Retinal pigment epithelial cell (primary cell): ENCODE data around the gene CRY1.
"Not testable (repeated sequence)": the region's sequence is repeated elsewhere in the genome, so short reads cannot be mapped to it uniquely, and the experiment has no call there.

ENCODE experiments used
- DNase-seq: peaks from one replicate; pipeline ENCODE4 v3.0.0-alpha.2; 2010; ENCODE audit warnings: low read depth
- H3K4me3 ChIP-seq: 2 replicates; pipeline ENCODE4 v1.5.1; 2011; ENCODE audit warnings: mild to moderate bottlenecking, low read length, control low read depth, moderate library complexity
- TF ChIP-seq, protein P1 (sequence below): conservative IDR thresholded peaks from 2 replicates; pipeline ENCODE4 v1.5.1; 2011; ENCODE audit warnings: low read depth, low read length, control low read depth, inconsistent platforms

The CRY1 gene

DNA sequence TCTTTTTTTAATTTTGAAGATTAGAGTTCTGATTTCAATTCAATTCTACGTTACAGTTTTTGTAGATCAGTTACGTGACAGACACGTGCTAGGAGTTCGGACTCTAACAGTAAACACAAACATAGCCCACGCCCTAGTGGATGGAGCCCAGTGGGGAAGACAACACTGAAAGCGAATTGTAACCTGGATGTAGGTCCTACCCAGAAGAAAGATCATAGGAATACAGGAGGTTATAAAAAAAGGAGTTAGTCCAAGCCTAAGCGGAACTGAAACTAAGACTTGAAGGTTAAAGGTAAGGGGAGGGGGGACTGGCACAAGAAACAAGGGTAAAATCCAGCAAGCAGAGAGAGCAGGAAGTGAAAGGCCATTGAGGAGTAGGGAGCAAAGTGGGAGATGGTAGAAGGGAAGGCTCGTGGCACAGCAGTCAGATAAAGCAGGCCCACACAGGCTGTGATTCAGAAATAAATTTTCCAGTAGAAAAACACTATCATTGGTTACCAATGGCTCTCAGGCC, 15.7 kb upstream of the CRY1 start:
- no peak for DNase-seq
- TF ChIP-seq, protein P1, sequence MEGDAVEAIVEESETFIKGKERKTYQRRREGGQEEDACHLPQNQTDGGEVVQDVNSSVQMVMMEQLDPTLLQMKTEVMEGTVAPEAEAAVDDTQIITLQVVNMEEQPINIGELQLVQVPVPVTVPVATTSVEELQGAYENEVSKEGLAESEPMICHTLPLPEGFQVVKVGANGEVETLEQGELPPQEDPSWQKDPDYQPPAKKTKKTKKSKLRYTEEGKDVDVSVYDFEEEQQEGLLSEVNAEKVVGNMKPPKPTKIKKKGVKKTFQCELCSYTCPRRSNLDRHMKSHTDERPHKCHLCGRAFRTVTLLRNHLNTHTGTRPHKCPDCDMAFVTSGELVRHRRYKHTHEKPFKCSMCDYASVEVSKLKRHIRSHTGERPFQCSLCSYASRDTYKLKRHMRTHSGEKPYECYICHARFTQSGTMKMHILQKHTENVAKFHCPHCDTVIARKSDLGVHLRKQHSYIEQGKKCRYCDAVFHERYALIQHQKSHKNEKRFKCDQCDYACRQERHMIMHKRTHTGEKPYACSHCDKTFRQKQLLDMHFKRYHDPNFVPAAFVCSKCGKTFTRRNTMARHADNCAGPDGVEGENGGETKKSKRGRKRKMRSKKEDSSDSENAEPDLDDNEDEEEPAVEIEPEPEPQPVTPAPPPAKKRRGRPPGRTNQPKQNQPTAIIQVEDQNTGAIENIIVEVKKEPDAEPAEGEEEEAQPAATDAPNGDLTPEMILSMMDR: no peak
- H3K4me3 ChIP-seq: no peak overlapping the region

DNA sequence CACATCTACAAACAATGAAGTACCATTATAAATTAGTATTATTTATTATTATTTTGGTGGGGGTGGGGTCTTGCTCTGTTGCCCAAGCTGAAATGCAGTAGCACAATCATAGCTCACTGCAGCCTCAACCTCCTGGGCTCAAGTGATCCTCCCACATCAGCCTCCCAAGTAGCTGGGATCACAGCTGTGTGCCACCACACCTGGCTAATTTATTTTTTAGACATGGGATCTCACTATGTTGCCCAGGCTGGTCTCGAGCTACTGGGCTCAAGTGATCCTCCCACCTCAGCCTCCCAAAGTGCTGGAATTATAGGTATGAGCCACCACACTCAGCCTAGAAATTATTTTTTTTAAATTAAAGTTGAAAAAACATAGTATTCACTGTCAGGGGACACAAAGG, 15.0 kb upstream of the CRY1 start:
- H3K4me3 ChIP-seq, DNase-seq: not testable (repeated sequence)

DNA sequence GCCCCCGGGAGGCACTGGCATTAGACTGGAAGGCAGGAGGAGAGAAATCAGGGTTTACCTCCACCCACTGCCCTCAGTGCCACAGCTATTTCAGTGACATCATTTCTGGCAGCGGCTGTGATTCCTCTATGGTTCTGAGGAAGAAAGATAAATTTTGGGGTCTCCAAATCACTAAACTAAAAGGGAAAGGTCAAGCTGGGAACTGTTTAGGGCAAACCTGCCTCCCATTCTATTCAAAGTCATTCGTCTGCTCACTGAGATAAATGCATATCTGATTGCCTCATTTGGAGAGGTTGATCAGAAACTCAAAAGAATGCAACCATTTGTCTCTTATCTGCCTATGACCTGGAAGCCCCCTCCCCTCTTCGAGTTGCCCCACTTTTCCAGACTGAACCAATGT, 14.0 kb upstream of the CRY1 start:
- no peak for DNase-seq
- H3K4me3 ChIP-seq: no peak overlapping the region
- TF ChIP-seq, protein P1: no peak

DNA sequence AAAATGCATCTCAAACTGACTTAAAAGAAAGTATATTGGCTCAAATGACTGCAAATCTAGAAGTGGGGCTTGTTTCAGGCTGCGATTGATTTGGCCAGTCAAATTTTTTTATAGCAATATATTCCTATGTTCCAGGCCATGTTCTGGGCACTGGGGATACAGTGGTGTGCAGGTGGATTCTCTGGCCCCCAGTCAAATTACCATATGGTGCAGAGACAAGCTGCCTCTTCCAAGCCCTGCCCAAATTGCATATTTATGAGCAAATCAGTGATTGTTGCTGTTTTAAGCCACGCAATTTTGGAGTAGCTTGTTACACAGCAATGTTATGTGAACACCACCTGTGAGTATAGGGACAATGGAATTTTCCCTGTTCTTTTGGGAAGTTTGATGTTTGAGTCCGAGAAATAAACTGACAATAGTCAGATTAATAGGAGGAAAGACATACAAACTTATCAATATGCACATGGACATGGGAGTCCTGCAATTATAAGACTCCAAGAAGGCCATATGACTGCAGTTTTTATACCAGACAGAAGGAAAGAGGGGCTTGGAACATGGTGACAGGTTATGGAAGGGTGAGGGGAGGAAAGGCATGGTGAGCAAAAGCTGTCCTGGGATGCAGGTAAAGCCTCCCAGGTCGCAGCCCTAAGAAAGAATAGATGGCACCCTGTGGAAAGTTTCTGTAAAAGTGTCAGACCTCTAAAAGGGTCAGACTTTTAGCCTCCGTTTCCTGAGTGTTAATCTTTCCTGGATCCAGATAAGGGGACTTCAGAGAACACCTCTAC, 13.1 kb upstream of the CRY1 start:
- H3K4me3 ChIP-seq: no peak overlapping the region
- TF ChIP-seq, protein P1: no peak
- no peak for DNase-seq

DNA sequence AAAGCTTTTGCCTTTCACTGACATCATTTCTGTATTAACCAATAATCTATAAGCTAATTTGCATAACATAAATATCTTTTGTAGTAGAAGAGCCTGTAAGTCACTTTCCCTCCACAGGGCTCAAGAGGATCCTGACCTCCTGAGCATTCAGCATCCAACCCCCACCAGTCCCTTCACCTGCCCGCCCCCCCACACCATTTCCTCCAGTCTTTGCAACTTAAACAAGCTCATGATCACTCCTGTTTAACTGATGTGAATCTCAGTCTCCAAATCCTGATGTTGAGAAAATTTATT, 12.0 kb upstream of the CRY1 start:
- TF ChIP-seq, protein P1: no peak
- no peak overlapping the region for H3K4me3 ChIP-seq
- DNase-seq: no peak

DNA sequence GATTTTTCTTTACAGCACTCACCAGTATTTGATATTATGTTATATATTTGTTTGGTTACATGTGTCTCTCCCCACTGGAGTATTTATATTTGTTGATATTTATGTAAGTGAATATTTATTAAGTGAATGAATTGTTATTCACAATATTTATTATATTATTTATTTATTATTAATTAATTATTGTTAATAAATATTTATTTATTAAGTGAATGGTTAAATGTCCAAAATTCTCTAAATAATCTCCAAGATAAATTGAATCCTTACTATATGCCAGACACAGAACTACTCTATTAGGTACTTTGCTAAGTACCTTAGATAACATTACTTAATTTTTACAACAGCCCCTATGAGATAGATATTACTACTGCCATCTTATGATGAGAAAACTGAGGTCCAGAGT, 10.2 kb upstream of the CRY1 start:
- TF ChIP-seq, protein P1: no peak
- no peak for DNase-seq
- H3K4me3 ChIP-seq: no peak overlapping the region

DNA sequence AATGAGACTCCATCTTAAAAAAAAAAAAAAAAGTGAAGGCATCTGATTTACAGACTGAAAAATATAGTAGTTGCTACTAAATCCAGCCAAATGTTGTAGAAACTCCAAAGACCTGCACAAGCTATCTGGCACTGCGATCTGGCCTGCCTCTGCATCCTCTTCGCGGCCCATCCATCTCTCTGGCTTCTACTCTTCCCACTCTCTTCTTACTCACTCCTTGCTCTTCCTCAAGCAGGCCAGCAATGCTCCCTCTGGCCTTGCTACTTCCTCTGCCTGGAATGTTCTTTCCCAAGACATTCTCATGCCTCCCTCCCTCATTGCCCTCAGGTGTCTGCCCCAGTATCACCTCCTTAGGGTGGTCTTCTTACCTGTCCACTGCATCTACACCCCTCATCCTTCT, 9.7 kb upstream of the CRY1 start:
- no peak overlapping the region for H3K4me3 ChIP-seq
- TF ChIP-seq, protein P1: no peak
- DNase-seq: no peak
